Ovary (tissue), 3 donors: Measurements from ENCODE around the gene DIS3L2.

ENCODE experiments used
- CTCF ChIP-seq, 3 donors: fragments of 450-650 bp in 2 of 3; fragments of 200-600 bp in 1 of 3; IDR thresholded peaks; one replicate each; pipeline versions ENCODE4 v1.5.1 to v1.8.0; 2016 to 2022; ENCODE audit warnings: antibody characterized with exemption in 3 of 3, mild to moderate bottlenecking in 1 of 3
- EP300 ChIP-seq: sonication (generic); formaldehyde crosslinking; IDR thresholded peaks from one replicate; pipeline ENCODE4 v1.6.1; 2017; ENCODE audit warnings: antibody characterized with exemption
- POLR2A ChIP-seq: fragments of 450-650 bp; IDR thresholded peaks from one replicate; pipeline ENCODE4 v1.6.1; 2017; ENCODE audit warnings: antibody characterized with exemption, mild to moderate bottlenecking, moderate library complexity
- donor health status: DM: no; HTN: no; CAD: no.

GRCh38 chr2:232308986-232309385 lies 347.5 kb downstream of the DIS3L2 start:
- TF ChIP-seq CTCF (IDR thresholded peaks at IDR 0.05) (no peak), POLR2A (no peak), EP300 (no peak)
